Tibial nerve (tissue), 4 donors: ENCODE data around the gene ATR.

Experiments used
- EP300 ChIP-seq, 2 donors: sonication (generic); formaldehyde crosslinking; IDR thresholded peaks; one replicate each; pipeline ENCODE4 v1.6.1; 2017; ENCODE audit warnings: antibody characterized with exemption in 2 of 2, mild to moderate bottlenecking in 1 of 2
- POLR2A ChIP-seq, 2 donors: fragments of 450-650 bp; IDR thresholded peaks; one replicate each; pipeline ENCODE4 v1.6.1; 2017; ENCODE audit warnings: antibody characterized with exemption in 2 of 2, mild to moderate bottlenecking in 2 of 2, moderate library complexity in 2 of 2
- TF ChIP-seq, protein P1 (sequence below), 5 experiments: fragments of 200-600 bp in 3 of 5; fragments of 450-650 bp in 2 of 5; sonication (generic) in 3 of 5; IDR thresholded peaks; one replicate each; pipeline ENCODE4 v1.5.1; 2016 to 2019; ENCODE audit warnings: antibody characterized with exemption in 5 of 5, mild to moderate bottlenecking in 3 of 5, moderate library complexity in 2 of 5

DNA sequence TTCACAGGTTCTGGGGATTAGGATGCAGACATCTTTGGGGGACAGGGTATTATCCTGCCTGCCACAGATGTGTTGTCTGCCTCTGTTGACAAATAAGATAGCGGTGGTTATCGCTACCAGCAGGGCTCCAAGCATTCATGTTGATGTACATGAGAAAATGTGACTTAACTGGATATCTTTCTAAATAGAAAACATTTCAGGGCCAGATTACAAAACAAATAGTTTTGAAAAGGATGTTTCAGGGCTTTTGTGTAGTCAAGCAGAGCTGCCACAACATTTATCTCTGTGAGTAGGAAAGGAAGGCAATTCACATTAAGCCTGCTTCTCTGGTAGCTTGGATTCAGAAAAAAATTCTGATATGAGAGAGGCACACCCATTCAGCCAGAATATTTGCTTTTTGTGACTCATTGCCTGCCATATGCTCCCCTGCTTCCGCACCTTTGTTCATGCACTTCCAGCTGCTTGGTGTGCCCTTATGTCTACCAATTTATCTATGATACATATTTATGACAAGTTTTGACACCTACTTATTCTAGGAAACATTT, 40.5 kb upstream of the ATR start:
- TF ChIP-seq, protein P1, sequence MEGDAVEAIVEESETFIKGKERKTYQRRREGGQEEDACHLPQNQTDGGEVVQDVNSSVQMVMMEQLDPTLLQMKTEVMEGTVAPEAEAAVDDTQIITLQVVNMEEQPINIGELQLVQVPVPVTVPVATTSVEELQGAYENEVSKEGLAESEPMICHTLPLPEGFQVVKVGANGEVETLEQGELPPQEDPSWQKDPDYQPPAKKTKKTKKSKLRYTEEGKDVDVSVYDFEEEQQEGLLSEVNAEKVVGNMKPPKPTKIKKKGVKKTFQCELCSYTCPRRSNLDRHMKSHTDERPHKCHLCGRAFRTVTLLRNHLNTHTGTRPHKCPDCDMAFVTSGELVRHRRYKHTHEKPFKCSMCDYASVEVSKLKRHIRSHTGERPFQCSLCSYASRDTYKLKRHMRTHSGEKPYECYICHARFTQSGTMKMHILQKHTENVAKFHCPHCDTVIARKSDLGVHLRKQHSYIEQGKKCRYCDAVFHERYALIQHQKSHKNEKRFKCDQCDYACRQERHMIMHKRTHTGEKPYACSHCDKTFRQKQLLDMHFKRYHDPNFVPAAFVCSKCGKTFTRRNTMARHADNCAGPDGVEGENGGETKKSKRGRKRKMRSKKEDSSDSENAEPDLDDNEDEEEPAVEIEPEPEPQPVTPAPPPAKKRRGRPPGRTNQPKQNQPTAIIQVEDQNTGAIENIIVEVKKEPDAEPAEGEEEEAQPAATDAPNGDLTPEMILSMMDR (IDR thresholded peaks at IDR 0.05): no peak
- TF ChIP-seq POLR2A (IDR thresholded peaks at IDR 0.05) (no peak), EP300 (IDR thresholded peaks at IDR 0.05) (no peak)
